Neural cell (in vitro differentiated cells): ENCODE measurements around the gene DUSP7.

Experiments
- EP300 ChIP-seq: fragments of 450-650 bp; conservative IDR thresholded peaks from 2 replicates; pipeline ENCODE4 v1.6.1; 2014; ENCODE audit warnings: antibody characterized with exemption, mild to moderate bottlenecking, moderate library complexity; ENCODE audit not compliant: poor library complexity, severe bottlenecking
- EZH2 ChIP-seq: fragments of 200-600, 300-800 bp; shearing (Covaris generic), sonication (generic); IDR thresholded peaks from 2 replicates; pipeline ENCODE4 v1.6.1; 2014; ENCODE audit warnings: antibody characterized with exemption, low read length, borderline replicate concordance, mild to moderate bottlenecking; ENCODE audit not compliant: insufficient read depth, poor library complexity, severe bottlenecking
- RAD21 ChIP-seq: fragments of 450-650 bp; conservative IDR thresholded peaks from 2 replicates; pipeline ENCODE4 v1.6.1; 2014; ENCODE audit warnings: antibody characterized with exemption, mild to moderate bottlenecking, moderate library complexity
- SMC3 ChIP-seq: fragments of 450-650 bp; conservative IDR thresholded peaks from 2 replicates; pipeline ENCODE4 v1.6.1; 2014; ENCODE audit warnings: antibody characterized with exemption, mild to moderate bottlenecking, moderate library complexity; ENCODE audit not compliant: poor library complexity
- TF ChIP-seq, protein P1 (sequence below): fragments of 450-650 bp; IDR thresholded peaks from 2 replicates; pipeline ENCODE4 v1.5.1; 2014; ENCODE audit warnings: antibody characterized with exemption, mild to moderate bottlenecking, moderate library complexity; ENCODE audit not compliant: poor library complexity, severe bottlenecking

DNA sequence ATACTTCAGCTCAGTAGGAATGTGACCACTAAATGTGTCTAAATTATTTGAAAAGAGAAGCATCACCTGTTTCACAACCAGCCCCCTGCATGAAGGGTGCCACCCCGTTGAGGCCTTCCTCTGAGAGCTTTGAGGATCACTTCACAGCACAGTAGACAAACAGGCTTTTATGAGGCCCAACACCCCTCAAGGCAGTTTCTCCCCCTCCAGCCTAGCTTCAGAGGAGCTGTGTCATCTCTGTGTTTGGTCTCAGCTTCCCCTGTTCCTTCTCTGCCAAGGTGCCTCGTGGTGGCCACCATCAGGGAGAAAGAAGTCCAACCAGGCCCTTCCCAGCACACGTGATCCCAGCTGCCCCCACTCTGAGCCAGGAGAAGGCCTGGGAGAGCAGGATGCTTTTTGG lies 21.6 kb upstream of the DUSP7 start:
- TF ChIP-seq EZH2: no peak
- TF ChIP-seq, protein P1, sequence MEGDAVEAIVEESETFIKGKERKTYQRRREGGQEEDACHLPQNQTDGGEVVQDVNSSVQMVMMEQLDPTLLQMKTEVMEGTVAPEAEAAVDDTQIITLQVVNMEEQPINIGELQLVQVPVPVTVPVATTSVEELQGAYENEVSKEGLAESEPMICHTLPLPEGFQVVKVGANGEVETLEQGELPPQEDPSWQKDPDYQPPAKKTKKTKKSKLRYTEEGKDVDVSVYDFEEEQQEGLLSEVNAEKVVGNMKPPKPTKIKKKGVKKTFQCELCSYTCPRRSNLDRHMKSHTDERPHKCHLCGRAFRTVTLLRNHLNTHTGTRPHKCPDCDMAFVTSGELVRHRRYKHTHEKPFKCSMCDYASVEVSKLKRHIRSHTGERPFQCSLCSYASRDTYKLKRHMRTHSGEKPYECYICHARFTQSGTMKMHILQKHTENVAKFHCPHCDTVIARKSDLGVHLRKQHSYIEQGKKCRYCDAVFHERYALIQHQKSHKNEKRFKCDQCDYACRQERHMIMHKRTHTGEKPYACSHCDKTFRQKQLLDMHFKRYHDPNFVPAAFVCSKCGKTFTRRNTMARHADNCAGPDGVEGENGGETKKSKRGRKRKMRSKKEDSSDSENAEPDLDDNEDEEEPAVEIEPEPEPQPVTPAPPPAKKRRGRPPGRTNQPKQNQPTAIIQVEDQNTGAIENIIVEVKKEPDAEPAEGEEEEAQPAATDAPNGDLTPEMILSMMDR: no peak
- TF ChIP-seq RAD21: no peak
- TF ChIP-seq SMC3: no peak
- no peak for TF ChIP-seq EP300
